ENCODE data around the gene SNX19. TPM values are rescaled to one million over a fixed set of nuclear protein-coding genes. Genes with fewer than 3 reads are reported as not detected.

Gene SNX19
- total and polyA plus RNA-seq, 9 donors: 19.3 to 77.4 (median 45.0) TPM

GRCh38 chr11:130876100-130876499, 40.2 kb downstream of the SNX19 start:
- Histone ChIP-seq H3K36me3 (no peaks in the 10 kb centered on the region), H3K9me3 (no peaks in the 10 kb centered on the region), H3K4me3 (no peak overlapping the region), H3K27me3 (no peaks in the 10 kb centered on the region), H3K27ac (no peak overlapping the region), H3K4me1 (ENCODE audit: insufficient read depth) (peaks cover 2% of the 10 kb centered on the region)
- intact Hi-C loops (cut with DNase I): no loop called here
- 51 to 68% (median 64%) methylated on average over 4 of the region's 4 CpGs for WGBS, 3 donors
- TF ChIP-seq, protein P1, sequence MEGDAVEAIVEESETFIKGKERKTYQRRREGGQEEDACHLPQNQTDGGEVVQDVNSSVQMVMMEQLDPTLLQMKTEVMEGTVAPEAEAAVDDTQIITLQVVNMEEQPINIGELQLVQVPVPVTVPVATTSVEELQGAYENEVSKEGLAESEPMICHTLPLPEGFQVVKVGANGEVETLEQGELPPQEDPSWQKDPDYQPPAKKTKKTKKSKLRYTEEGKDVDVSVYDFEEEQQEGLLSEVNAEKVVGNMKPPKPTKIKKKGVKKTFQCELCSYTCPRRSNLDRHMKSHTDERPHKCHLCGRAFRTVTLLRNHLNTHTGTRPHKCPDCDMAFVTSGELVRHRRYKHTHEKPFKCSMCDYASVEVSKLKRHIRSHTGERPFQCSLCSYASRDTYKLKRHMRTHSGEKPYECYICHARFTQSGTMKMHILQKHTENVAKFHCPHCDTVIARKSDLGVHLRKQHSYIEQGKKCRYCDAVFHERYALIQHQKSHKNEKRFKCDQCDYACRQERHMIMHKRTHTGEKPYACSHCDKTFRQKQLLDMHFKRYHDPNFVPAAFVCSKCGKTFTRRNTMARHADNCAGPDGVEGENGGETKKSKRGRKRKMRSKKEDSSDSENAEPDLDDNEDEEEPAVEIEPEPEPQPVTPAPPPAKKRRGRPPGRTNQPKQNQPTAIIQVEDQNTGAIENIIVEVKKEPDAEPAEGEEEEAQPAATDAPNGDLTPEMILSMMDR (IDR thresholded peaks at IDR 0.05): no peak
- no peak for TF ChIP-seq EP300 (IDR thresholded peaks at IDR 0.05)
- TF ChIP-seq POLR2A (IDR thresholded peaks at IDR 0.05): no peak
- no peak for DNase-seq

DNA sequence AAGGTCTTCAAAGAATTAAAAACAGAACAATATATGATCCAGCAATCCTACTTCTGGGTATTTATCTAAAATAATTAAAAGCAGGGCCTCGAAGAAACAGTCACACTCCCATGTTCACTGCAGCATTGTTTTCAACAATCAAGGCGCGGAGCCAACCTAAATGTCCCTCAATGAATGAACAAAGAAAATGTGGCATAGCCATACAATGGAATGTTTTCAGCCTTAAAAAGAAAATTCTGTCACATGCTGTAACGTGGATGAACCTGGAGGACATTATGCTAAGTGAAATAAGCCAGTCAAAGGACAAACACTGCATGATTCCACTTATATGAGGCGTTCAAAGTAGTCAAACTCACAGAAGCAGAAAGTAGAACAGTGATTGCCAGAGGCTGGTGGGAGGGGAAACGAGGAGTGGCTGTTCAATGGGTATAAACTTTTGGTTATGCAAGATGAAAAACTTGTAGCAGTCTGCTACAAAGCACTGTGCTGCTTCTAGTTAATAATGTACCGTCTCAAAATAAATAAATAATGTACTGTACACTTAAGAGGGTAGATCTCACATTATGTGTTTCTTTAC, 41.2 kb downstream of the SNX19 start:
- Histone ChIP-seq H3K4me1 (ENCODE audit: insufficient read depth) (peaks cover 2% of the 10 kb centered on the region), H3K36me3 (no peaks in the 10 kb centered on the region)
- WGBS, 3 donors: 90 to 95% (median 94%) methylated on average over 7 of the region's 7 CpGs

DNA sequence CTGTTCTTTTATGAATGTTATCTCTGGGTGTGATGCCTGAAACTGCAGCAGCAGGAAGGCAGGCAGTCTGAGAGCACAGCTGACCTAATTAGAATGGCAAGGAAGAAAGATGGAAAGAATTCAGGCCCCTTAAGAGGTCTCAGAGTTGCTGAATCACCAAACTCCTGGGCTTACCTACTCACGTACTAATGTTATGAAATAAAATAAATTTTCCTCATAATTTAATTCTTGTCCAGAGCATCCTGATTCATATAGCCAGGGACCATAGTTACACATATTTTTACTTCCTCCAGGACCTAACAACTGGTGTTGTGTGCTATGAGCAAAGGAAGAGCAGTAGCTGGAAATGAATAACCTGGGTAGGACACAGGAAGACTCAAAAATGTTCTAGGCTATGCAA, 41.9 kb downstream of the SNX19 start:
- Histone ChIP-seq H3K9me3 (no peaks in the 10 kb centered on the region), H3K27me3 (no peaks in the 10 kb centered on the region), H3K36me3 (no peaks in the 10 kb centered on the region), H3K4me3 (no peak overlapping the region), H3K27ac (no peak overlapping the region), H3K4me1 (ENCODE audit: insufficient read depth) (peaks cover 2% of the 10 kb centered on the region)
- 55 to 75% (median 73%) methylated on average over 1 of the region's 1 CpG for WGBS, 3 donors
- intact Hi-C loops (cut with DNase I): no loop called here
- DNase-seq: no peak
- no peak for TF ChIP-seq POLR2A (IDR thresholded peaks at IDR 0.05)
- no peak for TF ChIP-seq EP300 (IDR thresholded peaks at IDR 0.05)

More for the DNA sequence above, 41.2 kb downstream of the SNX19 start:
- TF ChIP-seq POLR2A (IDR thresholded peaks at IDR 0.05): no peak
- H3K9me3 ChIP-seq: no peaks in the 10 kb centered on the region
- no peak overlapping the region for H3K4me3 ChIP-seq
- intact Hi-C loops (cut with DNase I): no loop called here
- no peaks in the 10 kb centered on the region for H3K27me3 ChIP-seq
- no peak for DNase-seq
- H3K27ac ChIP-seq: no peak overlapping the region

- intact Hi-C loops (cut with DNase I): no loop called here
- Histone ChIP-seq H3K4me1 (ENCODE audit: insufficient read depth) (peaks cover 2% of the 10 kb centered on the region), H3K27me3 (no peaks in the 10 kb centered on the region), H3K36me3 (no peaks in the 10 kb centered on the region), H3K9me3 (no peaks in the 10 kb centered on the region), H3K27ac (no peak overlapping the region), H3K4me3 (no peak overlapping the region)
- 89 to 100% (median 98%) methylated on average over 1 of the region's 1 CpG for WGBS, 3 donors
- TF ChIP-seq, protein P1 (IDR thresholded peaks at IDR 0.05): no peak
- TF ChIP-seq POLR2A (IDR thresholded peaks at IDR 0.05) (no peak), EP300 (IDR thresholded peaks at IDR 0.05) (no peak)
- no peak for DNase-seq
Measured at GRCh38 chr11:130873761-130874160, 42.5 kb downstream of the SNX19 start.

- WGBS, 3 donors: 23 to 32% (median 27%) methylated on average over 6 of the region's 6 CpGs
- intact Hi-C loops (cut with DNase I): no loop called here
- no peak for DNase-seq
- Histone ChIP-seq H3K27me3 (no peaks in the 10 kb centered on the region), H3K4me3 (no peak overlapping the region), H3K9me3 (no peaks in the 10 kb centered on the region), H3K4me1 (ENCODE audit: insufficient read depth) (peaks cover 2% of the 10 kb centered on the region), H3K36me3 (no peaks in the 10 kb centered on the region), H3K27ac (no peak overlapping the region)
- TF ChIP-seq, protein P1 (IDR thresholded peaks at IDR 0.05): no peak
- TF ChIP-seq POLR2A (IDR thresholded peaks at IDR 0.05) (no peak), EP300 (IDR thresholded peaks at IDR 0.05) (no peak)
Measured at GRCh38 chr11:130872981-130873380, 43.3 kb downstream of the SNX19 start.
